PC-9 (cell line): ENCODE data around the gene RABGGTA.

ENCODE experiments used
- EZH2 ChIP-seq: fragments of 200-600 bp; sonication (generic); IDR thresholded peaks from 2 replicates; pipeline ENCODE4 v1.8.0; 2017; ENCODE audit warnings: antibody characterized with exemption, low read depth
- TF ChIP-seq, protein P1 (sequence below): fragments of 200-600 bp; sonication (generic); conservative IDR thresholded peaks from 2 replicates; pipeline ENCODE4 v1.6.1; 2017; ENCODE audit warnings: mixed run types, antibody characterized with exemption, mild to moderate bottlenecking, moderate library complexity

DNA sequence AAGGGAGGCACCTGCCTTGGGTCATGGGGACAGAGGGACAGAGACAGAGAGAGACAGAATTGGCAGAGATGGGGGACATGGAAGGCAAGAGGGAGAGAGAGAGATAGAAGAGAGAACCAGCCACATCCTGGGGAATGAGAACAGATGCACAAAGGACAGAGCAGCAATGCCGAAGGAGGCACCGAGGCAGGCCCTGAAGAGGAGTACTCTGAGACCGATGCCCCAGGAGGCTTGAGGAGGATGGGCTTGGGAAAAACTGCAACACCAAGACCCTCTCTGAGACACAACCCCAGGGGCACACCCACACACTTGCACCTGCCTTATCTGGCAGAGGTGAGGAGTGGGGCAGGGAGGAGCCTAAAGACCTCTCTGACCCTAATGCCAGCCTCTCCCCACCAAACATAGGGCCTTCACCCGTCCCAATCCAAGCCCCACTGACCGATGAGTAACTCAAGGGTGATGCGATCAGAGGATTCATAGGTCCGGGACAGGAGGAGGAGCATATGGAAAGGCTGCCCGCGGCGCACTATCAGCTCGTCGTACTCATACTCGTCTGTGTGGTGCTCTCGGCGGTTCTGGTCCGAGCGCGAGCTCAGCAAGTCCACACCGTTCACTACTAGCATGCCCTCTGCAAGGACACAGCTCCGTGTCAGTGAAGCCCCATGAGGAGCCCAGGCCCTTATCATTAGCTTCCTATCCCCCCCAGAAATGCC, 10.0 kb downstream of the RABGGTA start:
- TF ChIP-seq, protein P1, sequence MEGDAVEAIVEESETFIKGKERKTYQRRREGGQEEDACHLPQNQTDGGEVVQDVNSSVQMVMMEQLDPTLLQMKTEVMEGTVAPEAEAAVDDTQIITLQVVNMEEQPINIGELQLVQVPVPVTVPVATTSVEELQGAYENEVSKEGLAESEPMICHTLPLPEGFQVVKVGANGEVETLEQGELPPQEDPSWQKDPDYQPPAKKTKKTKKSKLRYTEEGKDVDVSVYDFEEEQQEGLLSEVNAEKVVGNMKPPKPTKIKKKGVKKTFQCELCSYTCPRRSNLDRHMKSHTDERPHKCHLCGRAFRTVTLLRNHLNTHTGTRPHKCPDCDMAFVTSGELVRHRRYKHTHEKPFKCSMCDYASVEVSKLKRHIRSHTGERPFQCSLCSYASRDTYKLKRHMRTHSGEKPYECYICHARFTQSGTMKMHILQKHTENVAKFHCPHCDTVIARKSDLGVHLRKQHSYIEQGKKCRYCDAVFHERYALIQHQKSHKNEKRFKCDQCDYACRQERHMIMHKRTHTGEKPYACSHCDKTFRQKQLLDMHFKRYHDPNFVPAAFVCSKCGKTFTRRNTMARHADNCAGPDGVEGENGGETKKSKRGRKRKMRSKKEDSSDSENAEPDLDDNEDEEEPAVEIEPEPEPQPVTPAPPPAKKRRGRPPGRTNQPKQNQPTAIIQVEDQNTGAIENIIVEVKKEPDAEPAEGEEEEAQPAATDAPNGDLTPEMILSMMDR, result no peak
- no peak for TF ChIP-seq EZH2
